Immature natural killer cell (primary cell): Measurements from ENCODE around the gene CCDC102A. TPM values are rescaled to one million over a fixed set of nuclear protein-coding genes. Genes with fewer than 3 reads are reported as not detected.
A peak's percentile ranks its signal among the peaks of the same experiment; 100 is the strongest.

Experiments
- DNase-seq, 3 donors: peaks; one replicate each; pipeline ENCODE4 v3.0.0; 2022; ENCODE audit warnings: mixed read lengths in 1 of 3
- H3K27ac Mint-ChIP-seq, 6 donors: one replicate each; pipeline ENCODE4 v1.8.0; 2020; ENCODE audit warnings: mixed read lengths in 6 of 6, mild to moderate bottlenecking in 5 of 6, inconsistent platforms in 4 of 6, moderate library complexity in 3 of 6
- H3K27me3 Mint-ChIP-seq, 3 donors: one replicate each; pipeline ENCODE4 v1.8.0; 2020 to 2021; ENCODE audit warnings: low read depth in 3 of 3, mild to moderate bottlenecking in 3 of 3, mixed read lengths in 3 of 3, moderate library complexity in 3 of 3, inconsistent platforms in 1 of 3
- H3K36me3 Mint-ChIP-seq, 3 donors: one replicate each; pipeline ENCODE4 v1.8.0; 2020; ENCODE audit warnings: mixed read lengths in 3 of 3, inconsistent platforms in 2 of 3, mild to moderate bottlenecking in 2 of 3
- H3K4me1 Mint-ChIP-seq, 2 donors: one replicate each; pipeline ENCODE4 v1.8.0; 2020; ENCODE audit warnings: inconsistent platforms in 2 of 2, mild to moderate bottlenecking in 2 of 2, mixed read lengths in 2 of 2, moderate library complexity in 1 of 2
- H3K4me3 Mint-ChIP-seq, 5 donors: one replicate each; pipeline ENCODE4 v1.8.0; 2020; ENCODE audit warnings: mild to moderate bottlenecking in 5 of 5, mixed read lengths in 5 of 5, inconsistent platforms in 3 of 5, moderate library complexity in 3 of 5
- H3K9me3 Mint-ChIP-seq, 6 donors: one replicate each; pipeline ENCODE4 v1.8.0; 2020; ENCODE audit warnings: mild to moderate bottlenecking in 6 of 6, mixed read lengths in 6 of 6, inconsistent platforms in 4 of 6, moderate library complexity in 3 of 6
- polyA plus RNA-seq, 3 donors: library from polyadenylated mRNA; unstranded; fragments of 300-500 nt; fragmentation: Illumina TruSeq; gene quantifications; one replicate each; pipeline ENCODE4 v1.2.3, GENCODE V29; 2021

Gene CCDC102A
- polyA plus RNA-seq, 3 donors from 2014 or later: 8.8 to 26.4 (median 13.9) TPM

- Mint-ChIP-seq H3K9me3 (no peaks in the 10 kb centered on the region), H3K4me3 (peak overlapping the region; percentile 10 to 72 (median 47)), H3K4me1 (peaks cover 20 to 24% of the 10 kb centered on the region in 2 donors), H3K36me3 (no peaks in the 10 kb centered on the region), H3K27ac (peak overlapping the region in 4 of 6 donors; percentile 6 to 32 (median 18)), H3K27me3 (peaks cover 0 to 4% (median 1%) of the 10 kb centered on the region in 3 donors)
- no peak for DNase-seq
Measured at GRCh38 chr16:57478396-57479204, 57.8 kb downstream of the CCDC102A start.

- Mint-ChIP-seq H3K27ac (no peak overlapping the region), H3K9me3 (no peaks in the 10 kb centered on the region), H3K36me3 (no peaks in the 10 kb centered on the region), H3K4me3 (no peak overlapping the region), H3K27me3 (peaks cover 0 to 4% (median 1%) of the 10 kb centered on the region in 3 donors), H3K4me1 (peaks cover 20 to 24% of the 10 kb centered on the region in 2 donors)
- DNase-seq: no peak
Measured at GRCh38 chr16:57477531-57478202, 58.7 kb downstream of the CCDC102A start.

GRCh38 chr16:57476546-57477410 lies 59.6 kb downstream of the CCDC102A start:
- no peak overlapping the region for H3K4me3 Mint-ChIP-seq
- H3K4me1 Mint-ChIP-seq: peaks cover 20 to 28% of the 10 kb centered on the region in 2 donors
- H3K27ac Mint-ChIP-seq: no peak overlapping the region

GRCh38 chr16:57475711-57476339 lies 60.5 kb downstream of the CCDC102A start:
- no peak overlapping the region for H3K27ac Mint-ChIP-seq
- H3K36me3 Mint-ChIP-seq: peaks cover 0 to 9% (median 0%) of the 10 kb centered on the region in 3 donors
- DNase-seq: peak; percentile 59 to 71 (median 63)
- H3K4me1 Mint-ChIP-seq: peaks cover 20 to 28% of the 10 kb centered on the region in 2 donors
- peaks cover 0 to 2% (median 1%) of the 10 kb centered on the region in 3 donors for H3K27me3 Mint-ChIP-seq
- peak overlapping the region in 2 of 5 donors; percentile 2 to 7 for H3K4me3 Mint-ChIP-seq
- H3K9me3 Mint-ChIP-seq: no peaks in the 10 kb centered on the region

More at GRCh38 chr16:57476546-57477410, 59.6 kb downstream of the CCDC102A start:
- Mint-ChIP-seq H3K27me3 (peaks cover 0 to 2% (median 1%) of the 10 kb centered on the region in 3 donors), H3K9me3 (no peaks in the 10 kb centered on the region), H3K36me3 (peaks cover 0 to 4% (median 0%) of the 10 kb centered on the region in 3 donors)
- DNase-seq: no peak

- H3K4me3 Mint-ChIP-seq: no peak overlapping the region
Measured at GRCh38 chr16:57474671-57475661, 61.4 kb downstream of the CCDC102A start.

GRCh38 chr16:57473906-57474305 lies 62.5 kb downstream of the CCDC102A start:
- no peak for DNase-seq
- Mint-ChIP-seq H3K9me3 (no peaks in the 10 kb centered on the region), H3K27ac (no peak overlapping the region), H3K27me3 (peaks cover 0 to 2% (median 1%) of the 10 kb centered on the region in 3 donors), H3K36me3 (peaks cover 0 to 18% (median 0%) of the 10 kb centered on the region in 3 donors), H3K4me1 (peaks cover 15 to 19% of the 10 kb centered on the region in 2 donors), H3K4me3 (no peak overlapping the region)

More at GRCh38 chr16:57474671-57475661, 61.4 kb downstream of the CCDC102A start:
- H3K27ac Mint-ChIP-seq: peak overlapping the region in 1 of 6 donors; percentile 45
- peaks cover 0 to 2% (median 1%) of the 10 kb centered on the region in 3 donors for H3K27me3 Mint-ChIP-seq
- H3K36me3 Mint-ChIP-seq: peaks cover 0 to 11% (median 0%) of the 10 kb centered on the region in 3 donors
- H3K9me3 Mint-ChIP-seq: no peaks in the 10 kb centered on the region
- no peak for DNase-seq
- peaks cover 20 to 28% of the 10 kb centered on the region in 2 donors for H3K4me1 Mint-ChIP-seq

- peaks cover 0 to 2% (median 1%) of the 10 kb centered on the region in 3 donors for H3K27me3 Mint-ChIP-seq
- peaks cover 10 to 16% of the 10 kb centered on the region in 2 donors for H3K4me1 Mint-ChIP-seq
- no peak overlapping the region for H3K4me3 Mint-ChIP-seq
- no peaks in the 10 kb centered on the region for H3K9me3 Mint-ChIP-seq
- peaks cover 0 to 24% (median 6%) of the 10 kb centered on the region in 3 donors for H3K36me3 Mint-ChIP-seq
- H3K27ac Mint-ChIP-seq: no peak overlapping the region
- DNase-seq: no peak
Measured at GRCh38 chr16:57473176-57473840, 63.1 kb downstream of the CCDC102A start.

GRCh38 chr16:57472665-57473060 lies 63.7 kb downstream of the CCDC102A start:
- Mint-ChIP-seq H3K27me3 (peaks cover 0 to 2% (median 1%) of the 10 kb centered on the region in 3 donors), H3K36me3 (peaks cover 0 to 26% (median 11%) of the 10 kb centered on the region in 3 donors), H3K4me3 (no peak overlapping the region), H3K27ac (peak overlapping the region in 3 of 6 donors; percentile 17 to 53 (median 24)), H3K9me3 (no peaks in the 10 kb centered on the region), H3K4me1 (peaks cover 10 to 18% of the 10 kb centered on the region in 2 donors)
- DNase-seq: no peak

- peaks cover 10 to 18% of the 10 kb centered on the region in 2 donors for H3K4me1 Mint-ChIP-seq
- no peak for DNase-seq
- peaks cover 0 to 26% (median 13%) of the 10 kb centered on the region in 3 donors for H3K36me3 Mint-ChIP-seq
- H3K27me3 Mint-ChIP-seq: no peaks in the 10 kb centered on the region
- H3K9me3 Mint-ChIP-seq: no peaks in the 10 kb centered on the region
- H3K27ac Mint-ChIP-seq: peak overlapping the region in 2 of 6 donors; percentile 3 to 14
- H3K4me3 Mint-ChIP-seq: no peak overlapping the region
Measured at GRCh38 chr16:57471852-57472664, 64.3 kb downstream of the CCDC102A start.

GRCh38 chr16:57471209-57471608 lies 65.2 kb downstream of the CCDC102A start:
- Mint-ChIP-seq H3K27me3 (no peaks in the 10 kb centered on the region), H3K4me3 (no peak overlapping the region), H3K9me3 (no peaks in the 10 kb centered on the region), H3K4me1 (peaks cover 6 to 13% of the 10 kb centered on the region in 2 donors), H3K27ac (peak overlapping the region in 1 of 6 donors; percentile 7), H3K36me3 (peaks cover 0 to 26% (median 13%) of the 10 kb centered on the region in 3 donors)
- DNase-seq: no peak

- peaks cover 0 to 30% (median 13%) of the 10 kb centered on the region in 3 donors for H3K36me3 Mint-ChIP-seq
- no peak overlapping the region for H3K27ac Mint-ChIP-seq
- H3K27me3 Mint-ChIP-seq: peaks cover 0 to 1% (median 0%) of the 10 kb centered on the region in 3 donors
- no peaks in the 10 kb centered on the region for H3K9me3 Mint-ChIP-seq
- peaks cover 6 to 15% of the 10 kb centered on the region in 2 donors for H3K4me1 Mint-ChIP-seq
- no peak overlapping the region for H3K4me3 Mint-ChIP-seq
- no peak for DNase-seq
Measured at GRCh38 chr16:57470711-57471110, 65.7 kb downstream of the CCDC102A start.
